ENCODE data around the gene RTKN2.

DNA sequence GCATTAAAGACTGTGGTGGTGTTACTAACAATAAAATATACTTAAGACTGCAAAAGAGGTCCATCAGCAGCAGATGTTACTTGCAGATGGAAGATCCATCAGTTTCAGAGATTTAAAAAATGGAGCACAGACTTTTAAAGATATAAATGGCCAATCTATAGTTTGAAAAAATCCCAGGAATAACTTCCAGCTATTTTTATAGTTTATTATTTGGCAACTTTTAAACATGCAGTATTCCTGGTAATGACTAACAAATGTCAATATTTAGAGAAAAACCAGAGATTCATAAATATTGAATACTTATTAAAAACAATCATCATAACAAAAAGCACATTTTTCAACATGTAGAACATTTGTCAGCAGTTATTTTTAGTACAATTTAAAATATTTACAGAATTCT is 30.7 kb downstream of the RTKN2 start:
- TF ChIP-seq EZH2phosphoT487 (IDR thresholded peaks at IDR 0.05; ENCODE audit: low read depth, severe bottlenecking, unreplicated experiment) (no peak), EZH2 (IDR thresholded peaks at IDR 0.05; ENCODE audit: borderline replicate concordance) (no peak)
- TF ChIP-seq, protein P1, sequence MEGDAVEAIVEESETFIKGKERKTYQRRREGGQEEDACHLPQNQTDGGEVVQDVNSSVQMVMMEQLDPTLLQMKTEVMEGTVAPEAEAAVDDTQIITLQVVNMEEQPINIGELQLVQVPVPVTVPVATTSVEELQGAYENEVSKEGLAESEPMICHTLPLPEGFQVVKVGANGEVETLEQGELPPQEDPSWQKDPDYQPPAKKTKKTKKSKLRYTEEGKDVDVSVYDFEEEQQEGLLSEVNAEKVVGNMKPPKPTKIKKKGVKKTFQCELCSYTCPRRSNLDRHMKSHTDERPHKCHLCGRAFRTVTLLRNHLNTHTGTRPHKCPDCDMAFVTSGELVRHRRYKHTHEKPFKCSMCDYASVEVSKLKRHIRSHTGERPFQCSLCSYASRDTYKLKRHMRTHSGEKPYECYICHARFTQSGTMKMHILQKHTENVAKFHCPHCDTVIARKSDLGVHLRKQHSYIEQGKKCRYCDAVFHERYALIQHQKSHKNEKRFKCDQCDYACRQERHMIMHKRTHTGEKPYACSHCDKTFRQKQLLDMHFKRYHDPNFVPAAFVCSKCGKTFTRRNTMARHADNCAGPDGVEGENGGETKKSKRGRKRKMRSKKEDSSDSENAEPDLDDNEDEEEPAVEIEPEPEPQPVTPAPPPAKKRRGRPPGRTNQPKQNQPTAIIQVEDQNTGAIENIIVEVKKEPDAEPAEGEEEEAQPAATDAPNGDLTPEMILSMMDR (IDR thresholded peaks at IDR 0.05; ENCODE audit: poor library complexity): no peak

Data from hepatocyte (in vitro differentiated cells).